Measurements from ENCODE around the gene ABHD2. TPM values are rescaled to one million over a fixed set of nuclear protein-coding genes. Genes with fewer than 3 reads are reported as not detected.

The ABHD2 gene
- total and polyA plus RNA-seq, 9 of the 15 experiments (the other 6 are each of a cell fraction or from before 2014, with no cell fraction given): 16.9 to 99.8 (median 47.5) TPM

DNA sequence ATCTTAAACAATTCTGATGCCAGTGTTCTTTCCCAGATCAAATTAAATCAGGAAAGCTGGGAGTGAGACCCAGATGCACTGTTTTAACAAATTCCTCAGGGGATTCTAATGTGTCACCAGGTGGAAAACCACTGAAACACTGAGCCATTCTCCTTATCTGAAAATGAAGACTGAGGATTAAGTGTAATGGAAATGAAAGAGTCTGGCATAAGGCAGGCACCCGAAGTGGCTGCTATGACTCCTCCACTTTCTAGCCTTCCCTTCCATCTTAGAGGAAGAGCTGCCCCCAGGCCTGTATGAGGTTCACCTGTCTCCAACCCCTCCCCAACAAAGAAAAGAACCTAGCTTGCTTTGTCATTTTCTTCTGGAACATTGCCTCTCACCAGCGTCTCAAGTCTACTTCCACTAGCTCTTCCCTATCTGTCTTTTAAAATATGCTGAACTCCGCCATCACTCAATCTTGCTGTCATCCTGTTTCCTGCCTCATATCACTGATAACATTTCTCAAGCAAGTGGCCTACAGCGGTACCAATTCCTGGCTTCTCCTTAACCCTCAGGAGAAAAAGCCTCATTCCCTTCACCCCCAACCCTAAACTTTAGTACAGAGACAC lies 13.7 kb upstream of the ABHD2 start (continued):
- no peak for TF ChIP-seq USF2 (CRISPR knock-in tag; IDR thresholded peaks at IDR 0.05)
- no peak for TF ChIP-seq RBM34 (IDR thresholded peaks at IDR 0.05; ENCODE audit: borderline replicate concordance, insufficient read depth, low read length)
- peak; percentile 32; the same call in 1 of the 2 replicates for TF ChIP-seq FOSL1 (tag; conservative IDR thresholded peaks at IDR 0.05)
- no peak for TF ChIP-seq NR4A1 (CRISPR knock-in tag; IDR thresholded peaks at IDR 0.05)
- TF ChIP-seq NR4A1 (tag; IDR thresholded peaks at IDR 0.05): no peak
- TF ChIP-seq HDAC1 (IDR thresholded peaks at IDR 0.05): peak in 1 of 2 experiments; percentile 80; a peak in 2 of 4 replicates
- TF ChIP-seq, protein P1, sequence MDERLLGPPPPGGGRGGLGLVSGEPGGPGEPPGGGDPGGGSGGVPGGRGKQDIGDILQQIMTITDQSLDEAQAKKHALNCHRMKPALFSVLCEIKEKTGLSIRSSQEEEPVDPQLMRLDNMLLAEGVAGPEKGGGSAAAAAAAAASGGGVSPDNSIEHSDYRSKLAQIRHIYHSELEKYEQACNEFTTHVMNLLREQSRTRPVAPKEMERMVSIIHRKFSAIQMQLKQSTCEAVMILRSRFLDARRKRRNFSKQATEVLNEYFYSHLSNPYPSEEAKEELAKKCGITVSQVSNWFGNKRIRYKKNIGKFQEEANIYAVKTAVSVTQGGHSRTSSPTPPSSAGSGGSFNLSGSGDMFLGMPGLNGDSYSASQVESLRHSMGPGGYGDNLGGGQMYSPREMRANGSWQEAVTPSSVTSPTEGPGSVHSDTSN (CRISPR knock-in tag; IDR thresholded peaks at IDR 0.05; ENCODE audit: low read depth): no peak
- TF ChIP-seq, protein P1 (tag; conservative IDR thresholded peaks at IDR 0.05; ENCODE audit: low read depth): peak; percentile 98
- TF ChIP-seq ZFP1 (CRISPR knock-in tag; IDR thresholded peaks at IDR 0.05): no peak
- TF ChIP-seq FOXM1 (IDR thresholded peaks at IDR 0.05; ENCODE audit: low read depth): peak; percentile 76
- no peak for TF ChIP-seq FOXM1 (CRISPR knock-in tag; IDR thresholded peaks at IDR 0.05; ENCODE audit: low read depth)
- no peak for TF ChIP-seq ZNF282 (CRISPR knock-in tag; IDR thresholded peaks at IDR 0.05)
- TF ChIP-seq TEAD4 (IDR thresholded peaks at IDR 0.05; ENCODE audit: low read length): peak; percentile 90
- TF ChIP-seq TEAD4 (CRISPR knock-in tag; IDR thresholded peaks at IDR 0.05; ENCODE audit: borderline replicate concordance): no peak
- TF ChIP-seq ASH1L (IDR thresholded peaks at IDR 0.05; ENCODE audit: borderline replicate concordance, low read depth, partially characterized antibody): no peak
- TF ChIP-seq ZNF444 (CRISPR knock-in tag; IDR thresholded peaks at IDR 0.05): no peak
- no peak for TF ChIP-seq SMAD1 (IDR thresholded peaks at IDR 0.05; ENCODE audit: low read depth, low read length, partially characterized antibody)
- TF ChIP-seq, protein P2, sequence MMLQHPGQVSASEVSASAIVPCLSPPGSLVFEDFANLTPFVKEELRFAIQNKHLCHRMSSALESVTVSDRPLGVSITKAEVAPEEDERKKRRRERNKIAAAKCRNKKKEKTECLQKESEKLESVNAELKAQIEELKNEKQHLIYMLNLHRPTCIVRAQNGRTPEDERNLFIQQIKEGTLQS (IDR thresholded peaks at IDR 0.05): peak; percentile 13; the same call in 1 of the 2 replicates
- TF ChIP-seq, protein P2 (CRISPR knock-in tag; conservative IDR thresholded peaks at IDR 0.05): no peak
- TF ChIP-seq SRF (CRISPR knock-in tag; IDR thresholded peaks at IDR 0.05): no peak
- peak; percentile 84 for TF ChIP-seq RNF2 (IDR thresholded peaks at IDR 0.05)
- TF ChIP-seq NCOA1 (IDR thresholded peaks at IDR 0.05; ENCODE audit: low read depth): peak; percentile 56; the same call in 1 of the 2 replicates
- TF ChIP-seq SPI1 (IDR thresholded peaks at IDR 0.05; ENCODE audit: borderline replicate concordance, low read depth, low read length): peak; percentile 39; the same call in 1 of the 2 replicates
- TF ChIP-seq MTA3 (IDR thresholded peaks at IDR 0.05; ENCODE audit: borderline replicate concordance): peak; percentile 66; the same call in 1 of the 2 replicates
- TF ChIP-seq CXXC5 (CRISPR knock-in tag; IDR thresholded peaks at IDR 0.05): 0 out of 2 replicates have a peak, but pooled peaks have one; percentile 23
